Transverse colon (tissue), 4 donors: ENCODE data around the gene TNFSF18. TPM values are rescaled to one million over a fixed set of nuclear protein-coding genes. Genes with fewer than 3 reads are reported as not detected.

Source experiments
- DNase-seq: peaks from one replicate; pipeline ENCODE4 v3.0.0-alpha.2; 2019
- H3K27ac ChIP-seq, 4 donors: fragments of 200-600 bp; sonication (generic); 2 replicates each; pipeline ENCODE4 v1.5.1; 2016 to 2018; ENCODE audit warnings: inconsistent platforms in 4 of 4
- H3K27me3 ChIP-seq: fragments of 200-600 bp; sonication (generic); 2 replicates; pipeline ENCODE4 v1.5.1; 2017; ENCODE audit warnings: inconsistent platforms
- H3K36me3 ChIP-seq, 4 donors: fragments of 200-600 bp; sonication (generic); 2 replicates each; pipeline ENCODE4 v1.5.1; 2017 to 2019; ENCODE audit warnings: inconsistent platforms in 4 of 4
- H3K4me1 ChIP-seq, 4 donors: fragments of 200-600 bp; sonication (generic); 2 replicates each; pipeline ENCODE4 v1.5.1; 2017 to 2020; ENCODE audit warnings: inconsistent platforms in 4 of 4
- H3K4me3 ChIP-seq, 4 donors: fragments of 200-600 bp; sonication (generic); 1 replicate in 1 of 4; 2 replicates in 3 of 4; pipeline versions ENCODE4 v1.5.1 to v1.6.1; 2017 to 2019; ENCODE audit warnings: inconsistent platforms in 4 of 4
- H3K9me3 ChIP-seq, 2 donors: fragments of 200-600 bp; sonication (generic); 2 replicates each; pipeline ENCODE4 v1.5.1; 2017 to 2019; ENCODE audit warnings: inconsistent platforms in 2 of 2
- CTCF ChIP-seq, 5 experiments: fragments of 200-600 bp in 3 of 5; fragments of 450-650 bp in 2 of 5; sonication (generic) in 3 of 5; IDR thresholded peaks; 1 replicate in 2 of 5; 2 replicates in 3 of 5; pipeline ENCODE4 v1.5.1; 2016 to 2017; ENCODE audit warnings: antibody characterized with exemption in 5 of 5, inconsistent platforms in 3 of 5, mild to moderate bottlenecking in 2 of 5, moderate library complexity in 1 of 5
- EP300 ChIP-seq: sonication (generic); formaldehyde crosslinking; IDR thresholded peaks from one replicate; pipeline ENCODE4 v1.6.1; 2017; ENCODE audit warnings: antibody characterized with exemption, low read depth
- POLR2A ChIP-seq: fragments of 450-650 bp; IDR thresholded peaks from one replicate; pipeline ENCODE4 v1.6.1; 2016; ENCODE audit warnings: antibody characterized with exemption, mild to moderate bottlenecking, moderate library complexity
- POLR2AphosphoS5 ChIP-seq, 3 donors: sonication (generic); formaldehyde crosslinking; IDR thresholded peaks; one replicate each; pipeline ENCODE4 v1.6.1; 2016; ENCODE audit warnings: antibody characterized with exemption in 3 of 3
- WGBS, 2 donors: methylation state at CpG; one replicate each; pipeline ENCODE4 v1.1.5; 2018; ENCODE audit warnings: low coverage in 1 of 2; 5-methylcytosine and 5-hydroxymethylcytosine counted together
- in situ Hi-C, 4 donors: fragments of 200-750 bp; cut with MboI; loops; one replicate each; pipeline versions ENCODE4 v1.15.0 to v1.15.1; 2017; ENCODE audit warnings: low sequenced_read_pairs in 3 of 4, low pct_ligation_motif_present in 1 of 4, low pct_unique_long_range_greater_than_20kb in 1 of 4
- intact Hi-C: fragments of 100-400 bp; cut with DNase I; formaldehyde crosslinking; loops from one replicate; pipeline ENCODE4 v1.15.1; 2023; ENCODE audit warnings: low total_unique reads
- total RNA-seq, 4 donors: library from RNA; depleted of rRNA; stranded (reverse); fragments of >200 nt; gene quantifications; one replicate each; pipeline ENCODE4 v1.1.0, GENCODE V29; 2016

The TNFSF18 gene
- total RNA-seq, 4 donors from 2014 or later: not detected

DNA sequence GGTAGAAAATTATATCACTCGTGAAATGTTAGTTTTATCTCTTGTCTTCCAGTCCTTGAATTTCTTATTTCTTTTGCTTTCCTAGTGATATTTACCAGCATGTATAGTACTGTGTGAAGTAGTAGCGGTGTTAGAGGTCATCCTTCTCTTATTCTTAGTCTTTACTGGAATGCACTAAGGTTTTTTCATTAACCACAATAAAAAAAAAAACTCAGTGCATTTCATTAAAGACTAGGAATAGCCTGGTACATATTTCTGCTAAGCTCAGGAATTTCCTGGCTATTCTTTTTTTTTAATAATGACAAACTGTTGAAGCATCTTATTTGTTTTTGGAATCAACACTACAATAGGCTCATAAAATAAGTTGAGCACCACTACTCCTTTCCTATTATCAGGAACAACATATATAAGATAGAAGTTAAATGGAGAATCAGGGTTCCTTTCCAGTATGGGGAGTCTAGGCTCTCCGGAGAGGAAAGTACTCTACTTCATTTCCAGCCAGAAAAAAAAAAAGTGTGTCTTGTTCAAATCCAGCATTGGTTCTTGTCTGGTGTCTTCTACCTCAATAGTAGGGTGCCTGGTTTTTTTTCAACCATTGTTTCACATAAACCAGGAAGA is 60.0 kb downstream of the TNFSF18 start:
- intact Hi-C loops (no loop called here), in situ Hi-C loops (no loop called here)
- TF ChIP-seq CTCF (IDR thresholded peaks at IDR 0.05) (no peak), POLR2A (no peak), POLR2AphosphoS5 (IDR thresholded peaks at IDR 0.05) (no peak), EP300 (no peak)
- DNase-seq: no peak
- Histone ChIP-seq H3K27ac (no peak overlapping the region), H3K4me3 (no peak overlapping the region), H3K36me3 (no peaks in the 10 kb centered on the region), H3K4me1 (peaks cover 0 to 8% (median 2%) of the 10 kb centered on the region in 4 donors), H3K9me3 (no peaks in the 10 kb centered on the region), H3K27me3 (no peaks in the 10 kb centered on the region)
- WGBS, 2 donors: 87 to 94% methylated on average over 3 of the region's 3 CpGs

Other genes starting within 250 kb of the TNFSF18 start
- gene TNFSF4, start 156.4 kb upstream of the TNFSF18 start, total RNA-seq: 1 to 10 TPM in 3 of 4 donors, not detected in 1; 1.4 to 1.6 (median 1.5) TPM